Endodermal cell (in vitro differentiated cells): Measurements from ENCODE around the gene SMG6. TPM values are rescaled to one million over a fixed set of nuclear protein-coding genes. Genes with fewer than 3 reads are reported as not detected.

Experiments
- DNase-seq: peaks from one replicate; pipeline ENCODE4 v3.0.0-alpha.2; 2017
- H3K27ac ChIP-seq: 2 replicates; pipeline ENCODE4 v1.5.1; 2013; ENCODE audit warnings: mild to moderate bottlenecking, low read depth, low read length, moderate library complexity
- H3K27me3 ChIP-seq: 2 replicates; pipeline ENCODE4 v1.6.1; 2013; ENCODE audit warnings: mild to moderate bottlenecking, low read length, moderate library complexity; ENCODE audit not compliant: insufficient read depth, control insufficient read depth, poor library complexity, severe bottlenecking
- H3K36me3 ChIP-seq: 2 replicates; pipeline ENCODE4 v1.7.0; 2013; ENCODE audit warnings: mild to moderate bottlenecking, low read length, moderate library complexity; ENCODE audit not compliant: control insufficient read depth, insufficient read depth
- H3K4me1 ChIP-seq: one replicate; pipeline ENCODE4 v1.7.0; 2013; ENCODE audit warnings: low read length; ENCODE audit not compliant: control insufficient read depth, insufficient read depth
- H3K4me3 ChIP-seq: 2 replicates; pipeline ENCODE4 v1.5.1; 2013; ENCODE audit warnings: mild to moderate bottlenecking, low read length, moderate library complexity
- H3K9ac ChIP-seq: 2 replicates; pipeline ENCODE4 v1.6.1; 2013; ENCODE audit warnings: mild to moderate bottlenecking, low read length, moderate library complexity; ENCODE audit not compliant: poor library complexity, severe bottlenecking; ENCODE audit errors: extremely low read depth
- H3K9me3 ChIP-seq: 2 replicates; pipeline ENCODE4 v1.6.1; 2013; ENCODE audit warnings: mild to moderate bottlenecking, low read length, moderate library complexity; ENCODE audit not compliant: control insufficient read depth
- H3K27ac Mint-ChIP-seq: 2 replicates; pipeline ENCODE4 v1.8.0; 2020; ENCODE audit warnings: mixed read lengths
- H3K27me3 Mint-ChIP-seq: 2 replicates; pipeline ENCODE4 v1.8.0; 2021; ENCODE audit warnings: mild to moderate bottlenecking, mixed read lengths; ENCODE audit not compliant: insufficient read depth
- H3K36me3 Mint-ChIP-seq: 2 replicates; pipeline ENCODE4 v1.8.0; 2020; ENCODE audit warnings: low read depth, mixed read lengths
- H3K4me1 Mint-ChIP-seq: 2 replicates; pipeline ENCODE4 v1.8.0; 2020; ENCODE audit warnings: mixed read lengths
- H3K4me3 Mint-ChIP-seq: 2 replicates; pipeline ENCODE4 v1.8.0; 2020; ENCODE audit warnings: mild to moderate bottlenecking, moderate library complexity, mixed read lengths
- H3K9me3 Mint-ChIP-seq: 2 replicates; pipeline ENCODE4 v1.8.0; 2020; ENCODE audit warnings: mild to moderate bottlenecking, mixed read lengths
- WGBS, 2 experiments: methylation state at CpG; one replicate each; pipeline versions ENCODE4 v1.1.5 to v1.1.7; 2013; ENCODE audit warnings: missing lambda C conversion rate in 2 of 2, mixed read lengths in 1 of 2; ENCODE audit not compliant: insufficient coverage in 1 of 2, insufficient read length in 1 of 2; 5-methylcytosine and 5-hydroxymethylcytosine counted together
- total RNA-seq, 2 donors: library from RNA; stranded (reverse); fragmentation: NEBNext Ultra II Directional in 1 of 2; extraction: Animal tissue kit (Norgen Biotek cat#: 25700) in 1 of 2; gene quantifications; 2 replicates in 1 of 2; 3 replicates in 1 of 2; pipeline ENCODE4 v1.2.1, GENCODE V29; 2021
- TF ChIP-seq, protein P1 (sequence below): fragments of 200-600 bp; sonication (generic); conservative IDR thresholded peaks from 2 replicates; pipeline ENCODE4 v1.5.0; 2021; ENCODE audit warnings: antibody characterized with exemption, mild to moderate bottlenecking

Gene SMG6
- total RNA-seq, 2 donors from 2014 or later: 44.3 to 56.7 TPM

DNA sequence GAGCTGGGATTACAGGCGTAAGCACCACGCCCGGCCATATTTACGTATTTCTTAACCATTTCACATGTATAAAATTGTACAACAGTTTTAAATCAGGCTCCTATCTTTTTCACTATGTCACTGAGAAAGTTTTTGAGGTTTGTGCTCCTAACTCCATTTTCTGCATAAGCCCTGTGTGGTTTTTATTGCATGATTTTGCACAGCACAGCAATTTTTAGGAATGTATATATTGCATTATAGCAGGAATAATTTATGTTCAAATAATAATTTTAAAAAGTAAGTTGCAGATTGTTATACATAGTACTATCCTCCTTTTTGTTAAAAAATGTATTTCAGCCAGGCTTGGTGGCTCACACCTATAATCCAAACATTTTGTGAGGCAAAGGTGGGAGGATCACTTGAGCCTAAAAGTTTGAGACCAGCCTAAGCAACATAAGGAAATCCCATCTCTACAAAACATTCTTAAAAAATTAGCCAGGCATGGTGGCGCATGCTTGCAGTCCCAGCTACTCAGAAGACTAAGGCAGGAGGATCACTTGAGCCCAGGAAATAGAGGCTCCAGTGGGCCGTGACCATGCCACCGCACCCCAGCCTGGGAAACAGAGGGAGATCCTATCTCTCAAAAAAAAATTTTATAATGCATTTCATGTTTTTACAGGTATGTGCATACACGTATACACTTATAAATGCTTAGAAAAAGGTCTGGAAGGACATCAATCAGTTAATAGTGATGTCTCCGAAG is 26.0 kb downstream of the SMG6 start:
- H3K9ac ChIP-seq: no peak overlapping the region
- TF ChIP-seq, protein P1, sequence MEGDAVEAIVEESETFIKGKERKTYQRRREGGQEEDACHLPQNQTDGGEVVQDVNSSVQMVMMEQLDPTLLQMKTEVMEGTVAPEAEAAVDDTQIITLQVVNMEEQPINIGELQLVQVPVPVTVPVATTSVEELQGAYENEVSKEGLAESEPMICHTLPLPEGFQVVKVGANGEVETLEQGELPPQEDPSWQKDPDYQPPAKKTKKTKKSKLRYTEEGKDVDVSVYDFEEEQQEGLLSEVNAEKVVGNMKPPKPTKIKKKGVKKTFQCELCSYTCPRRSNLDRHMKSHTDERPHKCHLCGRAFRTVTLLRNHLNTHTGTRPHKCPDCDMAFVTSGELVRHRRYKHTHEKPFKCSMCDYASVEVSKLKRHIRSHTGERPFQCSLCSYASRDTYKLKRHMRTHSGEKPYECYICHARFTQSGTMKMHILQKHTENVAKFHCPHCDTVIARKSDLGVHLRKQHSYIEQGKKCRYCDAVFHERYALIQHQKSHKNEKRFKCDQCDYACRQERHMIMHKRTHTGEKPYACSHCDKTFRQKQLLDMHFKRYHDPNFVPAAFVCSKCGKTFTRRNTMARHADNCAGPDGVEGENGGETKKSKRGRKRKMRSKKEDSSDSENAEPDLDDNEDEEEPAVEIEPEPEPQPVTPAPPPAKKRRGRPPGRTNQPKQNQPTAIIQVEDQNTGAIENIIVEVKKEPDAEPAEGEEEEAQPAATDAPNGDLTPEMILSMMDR: no peak
- no peaks in the 10 kb centered on the region for H3K27me3 ChIP-seq
- no peak for DNase-seq
- H3K36me3 ChIP-seq: peaks cover 87% of the 10 kb centered on the region
- H3K4me1 ChIP-seq: no peaks in the 10 kb centered on the region
- Mint-ChIP-seq H3K27me3 (no peaks in the 10 kb centered on the region), H3K36me3 (peaks cover 63% of the 10 kb centered on the region), H3K27ac (no peak overlapping the region), H3K4me3 (no peak overlapping the region), H3K4me1 (no peaks in the 10 kb centered on the region), H3K9me3 (no peaks in the 10 kb centered on the region)
- H3K4me3 ChIP-seq: no peak overlapping the region
- no peaks in the 10 kb centered on the region for H3K9me3 ChIP-seq
- no peak overlapping the region for H3K27ac ChIP-seq
- WGBS, 2 experiments: 97 to 98% methylated on average over 6 to 9 of the region's 9 CpGs

DNA sequence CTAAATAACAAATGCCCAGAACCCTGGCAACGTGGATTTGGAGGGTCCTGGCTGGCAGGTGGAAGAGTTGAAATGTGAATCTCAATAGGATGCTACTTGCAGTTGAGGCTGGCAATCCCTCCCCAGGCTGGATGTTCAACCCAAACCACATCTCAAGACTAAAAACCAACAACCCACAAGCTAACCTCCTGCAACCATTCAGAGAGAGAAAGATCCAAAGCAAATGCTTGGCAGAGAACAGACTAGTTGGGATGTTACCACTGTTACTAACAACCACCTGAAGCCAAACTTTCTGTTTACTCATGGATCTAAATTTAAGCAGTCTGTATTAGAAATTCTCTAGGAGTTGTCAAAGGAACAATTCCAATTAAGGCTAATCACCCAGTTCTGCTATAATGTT is 27.9 kb downstream of the SMG6 start:
- TF ChIP-seq, protein P1: no peak
- Histone ChIP-seq H3K27ac (no peak overlapping the region), H3K36me3 (peaks cover 80% of the 10 kb centered on the region), H3K27me3 (no peaks in the 10 kb centered on the region), H3K4me1 (no peaks in the 10 kb centered on the region), H3K9me3 (no peaks in the 10 kb centered on the region), H3K9ac (no peak overlapping the region), H3K4me3 (no peak overlapping the region)
- DNase-seq: no peak
- no peaks in the 10 kb centered on the region for H3K9me3 Mint-ChIP-seq
- H3K27me3 Mint-ChIP-seq: no peaks in the 10 kb centered on the region
- 89% methylated on average over 1 of the region's 1 CpG; no CpG with 5 or more reads in 1 of the 2 experiments for WGBS, 2 experiments
- H3K36me3 Mint-ChIP-seq: peaks cover 53% of the 10 kb centered on the region
- peak overlapping the region; percentile 74 for H3K27ac Mint-ChIP-seq
- H3K4me3 Mint-ChIP-seq: no peak overlapping the region
- no peaks in the 10 kb centered on the region for H3K4me1 Mint-ChIP-seq

DNA sequence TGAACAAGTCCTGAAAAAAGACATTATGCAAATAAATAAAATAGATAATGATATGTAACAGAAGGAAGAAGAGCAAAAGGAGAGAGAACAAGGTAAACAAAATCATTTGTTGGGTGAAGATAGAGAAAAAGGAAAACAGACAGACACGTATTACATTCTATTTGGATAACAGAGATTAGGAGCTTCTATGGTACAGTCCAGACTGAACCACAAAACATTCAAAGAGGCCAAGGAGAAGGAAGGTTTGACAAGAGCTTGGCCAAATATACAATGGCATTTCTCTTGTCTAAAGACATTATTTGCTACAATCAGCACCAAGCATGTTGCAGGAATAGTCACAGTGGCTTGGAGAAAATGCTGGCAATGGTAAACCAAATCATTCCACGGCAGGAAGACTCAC is 29.2 kb downstream of the SMG6 start:
- Histone ChIP-seq H3K27me3 (no peaks in the 10 kb centered on the region), H3K4me3 (no peak overlapping the region), H3K9ac (no peak overlapping the region), H3K36me3 (peaks cover 81% of the 10 kb centered on the region), H3K27ac (no peak overlapping the region), H3K9me3 (no peaks in the 10 kb centered on the region), H3K4me1 (no peaks in the 10 kb centered on the region)
- H3K4me1 Mint-ChIP-seq: no peaks in the 10 kb centered on the region
- H3K27me3 Mint-ChIP-seq: no peaks in the 10 kb centered on the region
- H3K4me3 Mint-ChIP-seq: no peak overlapping the region
- no peak overlapping the region for H3K27ac Mint-ChIP-seq
- peaks cover 55% of the 10 kb centered on the region for H3K36me3 Mint-ChIP-seq
- WGBS, 2 experiments: 50 to 77% methylated on average over 1 to 2 of the region's 2 CpGs
- no peaks in the 10 kb centered on the region for H3K9me3 Mint-ChIP-seq
- no peak for DNase-seq
- TF ChIP-seq, protein P1: no peak
